LNCAP (cell line): ENCODE measurements around the gene CST9L.

ENCODE experiments used
- TF ChIP-seq, protein P1 (sequence below): fragments of 450-650 bp; IDR thresholded peaks from 2 replicates; pipeline ENCODE4 v1.5.1; 2017; ENCODE audit warnings: mild to moderate bottlenecking

The CST9L gene

DNA sequence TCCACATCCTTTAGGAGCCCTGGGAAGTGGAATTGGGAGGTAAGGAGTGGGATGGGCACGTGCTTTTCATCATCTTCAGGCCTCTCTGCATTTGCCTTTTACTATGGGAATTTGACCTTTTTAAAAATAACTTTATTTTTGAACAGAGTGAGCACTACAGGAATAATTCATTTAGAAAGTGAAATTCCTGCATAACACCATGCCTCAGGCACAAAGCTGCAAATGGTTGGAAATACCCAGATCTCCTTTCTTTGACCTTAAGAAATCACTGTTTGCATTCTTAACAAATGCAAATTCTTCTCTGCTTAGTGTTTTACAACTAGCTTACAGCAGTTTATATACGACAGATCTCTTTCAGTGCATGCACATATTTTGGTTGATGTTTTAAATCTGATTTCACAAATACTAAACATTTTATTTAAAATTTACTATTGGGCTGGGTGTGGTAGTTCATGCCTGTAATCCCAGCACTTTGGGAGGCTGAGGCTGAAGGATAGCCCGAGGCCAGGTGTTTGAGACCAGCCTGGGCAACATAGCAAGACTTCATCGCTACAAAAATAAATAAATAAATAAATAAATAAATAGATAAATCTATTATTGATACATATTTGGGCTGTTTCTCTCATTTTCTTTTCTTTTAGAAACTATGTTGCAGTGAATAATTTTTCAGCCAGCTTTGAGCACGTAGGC, 52.9 kb downstream of the CST9L start:
- TF ChIP-seq, protein P1, sequence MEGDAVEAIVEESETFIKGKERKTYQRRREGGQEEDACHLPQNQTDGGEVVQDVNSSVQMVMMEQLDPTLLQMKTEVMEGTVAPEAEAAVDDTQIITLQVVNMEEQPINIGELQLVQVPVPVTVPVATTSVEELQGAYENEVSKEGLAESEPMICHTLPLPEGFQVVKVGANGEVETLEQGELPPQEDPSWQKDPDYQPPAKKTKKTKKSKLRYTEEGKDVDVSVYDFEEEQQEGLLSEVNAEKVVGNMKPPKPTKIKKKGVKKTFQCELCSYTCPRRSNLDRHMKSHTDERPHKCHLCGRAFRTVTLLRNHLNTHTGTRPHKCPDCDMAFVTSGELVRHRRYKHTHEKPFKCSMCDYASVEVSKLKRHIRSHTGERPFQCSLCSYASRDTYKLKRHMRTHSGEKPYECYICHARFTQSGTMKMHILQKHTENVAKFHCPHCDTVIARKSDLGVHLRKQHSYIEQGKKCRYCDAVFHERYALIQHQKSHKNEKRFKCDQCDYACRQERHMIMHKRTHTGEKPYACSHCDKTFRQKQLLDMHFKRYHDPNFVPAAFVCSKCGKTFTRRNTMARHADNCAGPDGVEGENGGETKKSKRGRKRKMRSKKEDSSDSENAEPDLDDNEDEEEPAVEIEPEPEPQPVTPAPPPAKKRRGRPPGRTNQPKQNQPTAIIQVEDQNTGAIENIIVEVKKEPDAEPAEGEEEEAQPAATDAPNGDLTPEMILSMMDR = no peak

- TF ChIP-seq, protein P1 = no peak
Observed at GRCh38 chr20:23514848-23515247, 53.4 kb downstream of the CST9L start.
